GM19395 (cell line): ENCODE results near the gene TOR4A.

Experiments
- ATAC-seq: cut with Tn5 transposase; IDR thresholded peaks from one replicate; pipeline ENCODE4 v1.9.1; 2021; ENCODE audit warnings: mild to moderate bottlenecking, moderate library complexity; ENCODE audit not compliant: unreplicated experiment

Gene TOR4A

DNA sequence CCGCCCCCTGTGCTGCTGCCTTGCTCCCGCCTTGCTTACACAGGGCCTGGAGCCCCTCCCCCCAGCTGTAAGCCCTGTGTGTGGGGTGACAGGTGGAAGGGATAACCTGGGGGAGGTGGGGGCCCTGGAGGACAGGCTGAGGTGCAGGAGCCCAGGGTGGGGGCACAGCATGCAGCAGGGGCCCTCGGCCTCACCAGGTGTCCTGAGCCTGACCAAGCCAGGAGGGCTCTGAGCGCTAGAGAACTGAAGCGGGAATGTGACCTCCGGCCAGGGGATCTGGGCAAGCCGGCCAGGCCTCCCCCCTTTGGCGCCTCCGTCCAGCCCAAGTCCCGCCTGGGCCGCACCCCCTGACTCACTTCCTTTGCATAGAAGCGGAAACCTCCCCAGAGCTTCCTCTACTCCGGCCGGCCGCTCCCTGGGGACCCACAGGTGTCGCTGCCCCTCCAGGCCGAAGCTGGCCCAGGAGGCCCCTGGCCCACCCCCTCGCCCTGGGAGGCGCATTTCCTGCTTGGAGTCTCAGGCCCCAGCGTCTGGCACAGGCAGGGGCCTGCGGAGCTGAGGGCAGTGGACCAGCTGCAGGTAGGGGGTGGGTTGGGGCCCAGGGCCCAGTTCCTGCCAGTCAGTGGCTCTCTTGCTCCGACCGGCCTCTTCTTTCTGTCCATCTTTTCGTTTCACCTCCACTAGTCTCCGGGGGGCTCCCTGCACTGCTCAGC, at the start of gene TOR4A:
TOR4A (plus strand) TSS at position 398 of the 713 bp plus-strand sequence. CDS start 964 bp downstream, outside the sequence.
- peak; percentile 79 for ATAC-seq

DNA sequence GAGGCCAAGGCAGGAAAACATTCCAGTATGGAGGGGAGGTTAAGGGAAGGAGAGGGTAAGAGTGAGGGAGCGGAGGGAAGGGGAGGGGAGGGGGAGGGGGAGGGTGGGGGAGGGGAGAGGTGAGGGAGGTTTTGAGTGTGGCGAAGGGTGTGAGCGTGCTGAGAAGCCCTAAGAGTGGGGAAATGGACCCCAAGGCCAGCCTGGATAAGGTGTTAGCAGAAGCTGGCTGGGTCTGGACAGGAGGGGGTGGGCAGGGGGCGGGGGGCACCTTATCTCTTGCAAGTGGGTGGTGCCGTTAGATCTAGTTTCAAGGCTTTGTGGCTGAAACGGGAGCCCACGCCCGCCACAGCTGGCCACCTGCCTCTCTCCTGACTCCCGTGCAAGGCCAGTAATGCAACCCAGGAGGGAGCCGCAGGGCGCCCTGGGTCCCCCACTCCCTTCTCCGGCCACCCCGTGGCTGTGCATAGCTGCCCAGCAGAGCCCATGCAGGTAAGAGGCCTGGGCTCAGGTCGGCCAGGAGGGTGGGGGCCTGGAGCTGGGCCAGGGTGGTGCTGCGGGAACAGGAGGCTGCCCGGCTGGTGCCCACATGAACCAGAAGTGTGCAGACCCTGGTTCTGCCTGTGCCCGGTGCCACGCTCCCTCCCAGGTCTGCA, 49.5 kb upstream of the TOR4A start:
- no peak for ATAC-seq

DNA sequence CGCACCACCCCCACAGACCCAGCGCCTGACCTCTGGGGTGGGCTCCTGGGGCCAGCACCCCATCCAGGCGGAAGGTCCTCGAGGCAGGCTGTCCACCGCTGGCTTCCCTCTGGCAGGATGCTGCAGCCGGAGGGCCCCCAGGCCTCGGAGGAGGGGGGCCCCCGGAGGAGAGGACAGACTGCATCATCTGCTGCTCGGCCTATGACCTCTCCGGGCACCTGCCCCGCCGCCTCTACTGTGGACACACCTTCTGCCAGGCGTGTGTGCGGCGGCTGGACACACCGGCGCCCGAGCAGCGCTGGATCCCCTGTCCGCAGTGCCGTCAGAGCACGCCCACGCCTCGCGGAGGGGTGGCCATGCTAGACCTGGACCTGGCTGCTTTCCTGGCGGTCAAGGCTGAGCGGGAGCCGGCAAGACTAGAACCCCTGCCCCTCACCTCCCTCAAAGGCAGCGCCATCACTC, 49.0 kb upstream of the TOR4A start:
- ATAC-seq: no peak

DNA sequence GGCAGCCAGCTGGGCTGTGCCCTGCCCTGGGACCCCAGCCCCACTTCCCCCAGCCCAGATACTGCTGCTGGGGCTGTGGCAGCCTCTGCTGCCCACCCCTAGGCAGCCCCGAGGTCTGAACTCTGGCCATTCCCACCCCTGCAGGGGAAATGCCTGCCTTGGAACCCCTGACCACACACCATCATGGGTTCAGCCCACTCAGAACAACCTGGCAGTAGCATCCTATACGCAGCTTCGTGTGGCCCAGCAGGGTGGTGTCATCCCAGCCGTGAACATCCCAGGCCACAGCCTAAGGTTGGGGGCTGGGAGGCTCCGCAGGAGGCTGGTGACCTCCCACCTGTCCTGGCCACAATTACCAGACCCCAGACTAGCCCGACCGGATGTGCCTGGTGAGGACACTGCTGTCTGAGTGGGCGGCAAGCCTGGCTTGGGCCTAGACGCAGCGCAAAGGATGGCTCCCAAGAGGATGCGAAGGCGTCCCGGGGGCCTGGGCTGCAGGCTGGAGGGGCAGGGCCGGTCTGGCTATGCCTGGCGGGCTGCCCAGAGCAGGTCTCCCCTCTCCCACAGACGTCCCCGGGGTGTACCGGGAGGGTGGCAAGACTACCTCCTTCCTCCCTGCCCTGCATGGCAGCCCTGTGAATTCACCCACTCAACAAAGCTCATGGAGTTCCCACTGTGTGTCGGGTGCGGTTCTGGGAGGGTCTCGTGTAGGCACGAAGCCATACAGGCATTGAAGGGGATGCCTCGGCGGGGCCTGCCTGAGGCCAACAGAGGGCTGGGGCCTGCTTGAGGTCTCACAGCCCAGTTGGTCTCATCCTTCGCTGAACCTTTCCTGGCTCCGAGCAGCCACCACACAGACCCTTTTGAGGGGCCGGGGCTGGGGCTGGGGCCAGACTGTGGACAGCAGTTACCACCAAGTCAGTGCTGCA, 48.3 kb upstream of the TOR4A start:
- ATAC-seq: no peak

DNA sequence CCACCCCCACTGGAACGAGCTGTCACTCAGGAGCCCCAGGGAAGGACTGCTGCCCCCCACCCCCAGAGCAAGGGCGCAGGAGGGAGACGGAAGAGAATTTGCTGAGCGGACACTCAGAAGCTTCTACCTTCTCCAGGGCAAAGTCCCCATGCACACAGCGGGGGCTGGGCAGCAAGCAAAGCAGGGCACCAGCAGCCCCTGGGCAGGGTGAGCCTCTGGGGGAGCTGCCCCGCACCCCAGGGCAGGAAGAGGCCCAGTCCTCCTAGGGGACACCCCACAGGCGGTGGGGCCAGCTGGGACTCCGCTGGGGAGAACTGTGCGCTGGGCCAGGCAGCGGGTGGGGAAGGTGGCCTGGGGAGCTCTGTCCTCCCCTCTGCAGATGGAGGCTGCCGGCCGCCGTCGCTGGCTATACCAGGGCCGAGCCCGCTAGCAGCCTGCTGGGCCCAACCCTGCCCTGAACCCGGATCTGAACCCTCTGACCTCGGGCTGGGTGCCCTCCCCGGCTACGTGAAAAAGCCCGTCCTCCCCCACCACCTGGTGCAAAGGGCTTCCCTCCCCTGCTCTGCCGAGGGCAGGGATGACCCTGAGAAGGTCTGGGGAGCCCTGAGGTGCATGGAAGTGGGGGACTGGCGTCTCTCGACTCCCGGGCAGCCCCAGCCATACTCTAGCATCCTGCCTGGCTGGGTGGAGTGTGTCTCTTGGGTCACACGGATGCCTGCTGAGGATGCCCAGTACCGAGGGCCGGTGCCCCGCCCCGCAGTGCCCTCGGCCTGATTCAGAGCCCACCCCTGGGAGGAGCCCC, 47.4 kb upstream of the TOR4A start:
- no peak for ATAC-seq

DNA sequence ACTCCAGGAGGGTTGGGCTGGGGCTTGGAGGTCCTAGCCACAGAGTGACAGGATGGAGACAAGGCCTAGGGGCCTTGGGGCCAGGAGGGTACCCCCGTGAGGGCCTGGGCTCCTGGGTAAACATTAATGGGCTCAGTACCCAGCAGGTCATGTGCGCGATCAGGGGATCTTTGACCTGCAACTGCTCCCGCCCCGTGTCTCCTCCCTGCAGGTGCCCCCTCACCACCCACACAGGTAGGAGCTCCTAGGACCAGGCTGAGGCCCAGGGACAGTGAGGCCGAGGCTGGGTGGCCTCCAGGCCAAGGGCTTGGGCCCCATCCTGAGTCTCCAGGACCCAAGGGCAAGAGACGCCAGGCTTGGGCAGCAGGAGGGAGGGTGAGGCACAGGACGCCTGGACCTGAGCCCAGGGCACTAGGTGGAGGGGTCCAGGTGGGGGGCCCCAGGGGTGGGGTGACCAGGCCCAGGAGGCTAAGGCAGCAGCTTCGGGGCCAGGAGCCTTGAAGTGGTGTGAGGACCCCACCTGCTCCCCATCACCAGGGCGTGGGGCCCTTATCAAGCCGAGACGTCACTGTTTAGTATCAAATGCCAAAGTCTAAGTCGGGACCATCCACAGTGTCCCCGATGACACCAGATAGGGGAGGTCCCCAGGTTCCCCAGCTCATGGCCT, 46.7 kb upstream of the TOR4A start, which contains the start of gene SLC34A3:
SLC34A3 (plus strand) TSS at position 197 of the 667 bp plus-strand sequence. CDS start 802 bp downstream, outside the sequence.
- ATAC-seq: no peak

DNA sequence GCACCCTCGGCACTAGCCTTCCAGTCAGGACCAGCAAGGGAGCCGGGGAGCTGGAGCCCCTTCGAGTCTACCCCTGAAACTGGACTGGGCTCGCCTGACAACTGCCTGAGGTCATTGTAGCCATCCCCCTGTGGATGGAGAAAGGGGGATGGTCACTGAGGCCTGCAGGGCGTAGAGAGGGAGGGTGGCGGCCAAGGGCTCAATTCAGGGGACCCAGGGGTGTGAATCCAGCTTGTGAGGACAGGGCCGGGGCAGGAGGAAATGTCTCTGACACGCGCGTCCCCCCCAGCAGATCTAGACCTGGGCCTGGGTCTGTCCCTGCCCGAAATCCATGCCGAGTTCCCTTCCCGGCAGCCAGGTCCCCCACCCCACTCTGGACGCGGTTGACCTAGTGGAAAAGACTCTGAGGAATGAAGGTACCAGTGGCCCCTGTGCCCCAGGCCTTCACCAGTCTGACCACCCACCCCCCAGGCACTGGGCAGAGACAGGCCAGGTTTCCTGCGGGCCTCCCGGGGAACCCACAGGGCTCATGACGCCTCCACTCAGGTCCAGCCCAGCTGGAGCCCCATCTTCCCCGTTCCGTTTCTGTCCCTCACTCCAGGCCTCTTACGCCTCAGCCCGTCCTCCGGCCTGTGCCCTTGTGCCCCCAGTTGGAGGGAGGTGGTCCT, 46.0 kb upstream of the TOR4A start:
- no peak for ATAC-seq

DNA sequence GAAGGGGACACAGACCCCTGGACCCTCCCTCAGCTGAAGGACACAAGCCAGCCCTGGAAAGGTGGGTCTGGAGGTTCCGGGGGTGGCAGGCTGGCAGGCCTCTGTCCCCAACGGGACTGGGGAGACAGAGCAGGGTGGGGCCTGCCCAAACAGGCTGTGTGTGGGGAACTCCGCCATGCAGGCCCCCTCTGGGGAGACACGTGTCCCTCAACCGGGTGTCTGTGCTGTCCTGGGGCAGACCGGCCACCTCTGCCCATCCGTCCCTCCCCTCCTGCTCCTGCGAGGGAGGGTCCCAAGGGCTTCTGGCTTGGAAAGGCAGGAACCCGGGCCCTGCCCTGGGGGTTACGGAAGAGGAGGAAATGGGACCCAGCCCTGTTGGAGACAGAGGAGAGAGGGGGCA, 45.4 kb upstream of the TOR4A start:
- no peak for ATAC-seq

DNA sequence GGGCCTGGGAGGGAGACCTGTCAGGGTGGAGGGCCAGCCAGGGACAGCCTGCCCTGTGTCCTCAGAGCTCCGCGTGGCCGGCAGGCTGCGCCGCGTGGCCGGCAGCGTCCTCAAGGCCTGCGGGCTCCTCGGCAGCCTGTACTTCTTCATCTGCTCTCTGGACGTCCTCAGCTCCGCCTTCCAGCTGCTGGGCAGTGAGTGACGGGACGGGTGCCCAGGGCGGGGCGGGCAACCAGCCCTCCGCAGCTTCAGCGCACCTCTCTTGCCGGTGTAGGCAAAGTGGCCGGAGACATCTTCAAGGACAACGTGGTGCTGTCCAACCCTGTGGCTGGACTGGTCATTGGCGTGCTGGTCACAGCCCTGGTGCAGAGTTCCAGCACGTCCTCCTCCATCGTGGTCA, 45.0 kb upstream of the TOR4A start:
- no peak for ATAC-seq

DNA sequence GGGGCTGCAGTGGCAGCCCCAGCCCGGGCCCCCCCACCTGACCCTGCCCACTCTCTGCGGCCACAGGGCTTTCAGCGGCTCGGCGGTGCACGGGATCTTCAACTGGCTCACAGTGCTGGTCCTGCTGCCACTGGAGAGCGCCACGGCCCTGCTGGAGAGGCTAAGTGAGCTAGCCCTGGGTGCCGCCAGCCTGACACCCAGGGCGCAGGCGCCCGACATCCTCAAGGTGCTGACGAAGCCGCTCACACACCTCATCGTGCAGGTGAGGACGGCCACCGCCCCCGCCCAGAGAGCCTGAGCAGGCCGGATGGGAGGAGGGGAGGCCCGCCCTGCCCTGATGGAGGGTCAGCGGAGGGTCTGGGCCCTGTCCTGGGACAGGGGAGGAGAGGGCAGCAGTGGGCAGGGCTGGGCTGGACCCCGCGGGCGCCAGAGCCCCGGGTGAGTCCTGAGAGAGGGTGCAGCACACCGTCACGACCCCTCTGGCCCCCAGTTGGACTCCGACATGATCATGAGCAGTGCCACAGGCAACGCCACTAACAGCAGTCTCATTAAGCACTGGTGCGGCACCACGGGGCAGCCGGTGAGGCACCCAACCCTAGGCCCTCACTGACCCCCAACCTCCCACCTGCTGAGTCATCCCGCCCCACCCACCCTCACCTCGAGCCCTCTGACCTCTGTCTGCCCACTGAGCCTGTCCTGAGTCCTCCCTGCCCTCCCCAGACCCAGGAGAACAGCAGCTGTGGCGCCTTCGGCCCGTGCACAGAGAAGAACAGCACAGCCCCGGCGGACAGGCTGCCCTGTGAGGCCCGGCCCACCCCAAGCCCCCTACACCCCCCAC, 44.2 kb upstream of the TOR4A start:
- no peak for ATAC-seq

DNA sequence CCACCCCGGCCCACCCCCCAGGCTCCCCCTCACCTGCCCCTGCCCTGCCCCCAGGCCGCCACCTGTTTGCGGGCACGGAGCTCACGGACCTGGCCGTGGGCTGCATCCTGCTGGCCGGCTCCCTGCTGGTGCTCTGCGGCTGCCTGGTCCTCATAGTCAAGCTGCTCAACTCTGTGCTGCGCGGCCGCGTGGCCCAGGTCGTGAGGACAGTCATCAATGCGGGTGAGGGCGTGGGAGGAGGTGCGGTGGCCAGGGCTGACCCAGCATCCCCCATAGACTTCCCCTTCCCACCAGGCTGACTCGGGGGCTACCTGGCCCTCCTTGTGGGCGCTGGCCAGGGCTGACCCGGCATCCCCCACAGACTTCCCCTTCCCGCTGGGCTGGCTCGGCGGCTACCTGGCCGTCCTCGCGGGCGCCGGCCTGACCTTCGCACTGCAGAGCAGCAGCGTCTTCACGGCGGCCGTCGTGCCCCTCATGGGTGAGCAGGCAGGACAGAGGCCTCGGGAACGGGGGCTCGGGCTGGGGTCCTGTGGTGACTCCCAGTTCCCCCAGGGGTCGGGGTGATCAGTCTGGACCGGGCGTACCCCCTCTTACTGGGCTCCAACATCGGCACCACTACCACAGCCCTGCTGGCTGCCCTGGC, 43.4 kb upstream of the TOR4A start:
- no peak for ATAC-seq

DNA sequence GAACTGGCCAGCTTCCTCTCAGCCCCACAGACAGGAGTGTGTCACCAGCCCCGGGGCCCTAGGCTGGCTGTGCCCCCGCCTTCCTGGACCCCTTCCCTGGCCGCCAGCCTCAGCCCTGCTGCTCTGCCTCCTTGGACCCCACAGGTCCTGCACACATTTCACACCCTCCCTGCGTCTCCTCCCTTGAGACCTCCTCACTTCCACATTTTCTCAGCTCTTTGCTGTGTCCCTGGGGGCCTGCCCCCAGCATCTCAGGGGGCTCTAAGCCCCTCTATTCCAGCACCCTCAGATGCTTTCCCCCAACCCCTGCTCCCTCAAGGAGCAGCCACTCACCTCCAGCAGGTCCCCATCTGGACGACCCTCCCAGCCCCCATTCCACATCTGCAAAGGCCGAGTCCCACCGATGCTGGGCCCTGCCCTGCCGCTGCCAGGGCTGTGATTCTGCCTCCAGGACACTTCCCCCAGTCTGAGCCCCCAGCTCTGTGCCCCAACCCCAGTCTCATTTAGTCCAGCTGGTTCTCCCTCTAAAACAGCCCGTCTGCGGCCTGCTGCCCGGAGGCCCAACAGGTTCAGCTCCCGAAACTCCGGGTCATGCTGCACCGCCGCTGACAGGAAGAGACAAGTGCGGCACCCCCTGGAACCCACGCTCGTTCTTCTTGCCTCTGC, 42.6 kb upstream of the TOR4A start:
- ATAC-seq: no peak

DNA sequence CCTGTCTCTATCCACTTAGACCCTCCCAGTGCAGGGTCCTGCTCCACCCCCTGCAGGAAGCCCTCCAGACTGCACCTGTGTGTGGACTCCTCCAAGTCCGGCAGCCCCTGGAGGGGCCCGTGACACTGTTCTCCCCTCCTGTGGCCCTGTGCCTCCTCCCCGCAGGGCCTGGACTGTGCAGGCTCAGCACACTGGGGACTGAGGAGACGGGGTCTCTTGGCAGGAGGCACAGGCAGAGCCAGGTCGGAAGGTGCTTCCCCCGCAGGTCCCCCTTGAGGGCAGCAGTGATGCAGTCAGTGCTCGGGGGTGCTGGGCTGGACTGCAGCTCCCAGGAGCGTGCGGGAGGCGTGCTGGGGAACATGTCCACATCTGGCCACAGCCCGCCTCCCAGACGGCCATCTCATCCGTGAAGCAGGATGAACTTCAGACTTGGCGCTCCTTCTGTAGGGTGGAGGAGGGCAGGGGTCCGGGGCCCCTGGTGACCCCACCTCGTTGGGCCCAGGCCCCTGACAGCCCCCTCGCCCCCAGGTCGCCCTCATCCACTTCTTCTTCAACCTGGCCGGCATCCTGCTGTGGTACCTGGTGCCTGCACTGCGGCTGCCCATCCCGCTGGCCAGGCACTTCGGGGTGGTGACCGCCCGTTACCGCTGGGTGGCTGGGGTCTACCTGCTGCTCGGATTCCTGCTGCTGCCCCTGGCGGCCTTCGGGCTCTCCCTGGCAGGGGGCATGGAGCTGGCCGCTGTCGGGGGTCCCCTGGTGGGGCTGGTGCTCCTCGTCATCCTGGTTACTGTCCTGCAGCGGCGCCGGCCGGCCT, 41.9 kb upstream of the TOR4A start:
- ATAC-seq: no peak

DNA sequence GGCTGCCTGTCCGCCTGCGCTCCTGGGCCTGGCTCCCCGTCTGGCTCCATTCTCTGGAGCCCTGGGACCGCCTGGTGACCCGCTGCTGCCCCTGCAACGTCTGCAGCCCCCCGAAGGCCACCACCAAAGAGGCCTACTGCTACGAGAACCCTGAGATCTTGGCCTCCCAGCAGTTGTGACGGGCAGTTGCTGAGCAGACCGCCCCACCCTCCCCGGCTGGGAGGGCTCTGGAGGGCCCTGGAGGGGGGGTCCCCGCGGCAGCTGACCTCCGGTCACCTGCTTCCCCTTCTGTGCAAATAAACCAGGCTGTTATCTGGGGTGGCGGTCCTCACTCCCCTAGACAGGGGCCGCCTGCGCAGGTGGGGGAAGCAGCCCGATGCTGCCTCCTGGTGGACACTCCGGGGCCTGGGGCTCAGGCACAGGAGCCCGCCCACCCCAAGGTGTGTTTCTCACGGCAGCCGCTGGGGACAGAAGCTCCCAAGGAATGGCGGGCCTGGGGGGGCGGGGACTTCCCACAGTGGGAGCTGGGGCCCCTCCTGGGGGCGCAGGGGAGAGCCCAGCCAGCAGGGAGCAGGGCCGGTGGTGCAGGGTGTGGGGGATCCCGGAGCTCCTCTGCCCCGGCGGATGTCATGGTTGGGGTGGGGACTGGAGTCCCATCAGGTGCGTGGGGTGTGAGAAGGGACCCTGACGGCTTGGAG, 41.1 kb upstream of the TOR4A start:
- no peak for ATAC-seq

DNA sequence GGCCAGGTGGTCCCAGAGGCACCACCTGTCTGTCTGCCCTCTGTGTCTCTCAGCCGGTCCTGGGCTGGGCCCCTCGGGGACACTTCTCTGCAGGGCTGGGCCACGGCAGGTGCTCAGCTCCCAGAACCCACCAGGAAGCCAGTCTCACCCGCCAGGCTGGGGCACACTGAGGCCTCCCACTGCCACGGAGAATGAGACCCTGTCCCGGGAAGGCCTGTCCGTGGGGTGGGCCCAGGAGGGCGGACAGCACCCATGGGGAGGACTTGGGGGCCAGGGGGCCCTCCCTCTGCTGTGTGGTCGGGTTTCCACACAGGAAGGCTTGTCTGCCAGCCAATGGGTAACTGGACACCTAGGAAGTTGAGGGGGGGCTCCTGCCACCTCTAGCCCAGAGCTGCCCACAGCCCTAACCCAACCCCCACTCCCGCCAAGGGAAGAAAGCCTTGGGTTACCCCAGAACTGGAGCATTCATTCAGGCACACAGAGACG, 40.5 kb upstream of the TOR4A start:
- no peak for ATAC-seq
